IPS DF 19.7 (cell line): ENCODE measurements around the gene ATP2C2.
"Not testable (repeated sequence)": the region's sequence is repeated elsewhere in the genome, so short reads cannot be mapped to it uniquely, and the experiment has no call there.

Source experiments
- DNase-seq: peaks from one replicate; pipeline ENCODE4 v3.0.0-alpha.2; 2013; ENCODE audit warnings: low read depth, low spot score

Gene ATP2C2

GRCh38 chr16:84449156-84450140, 81.1 kb downstream of the ATP2C2 start:
- DNase-seq, result no peak

- DNase-seq, result no peak
Observed at GRCh38 chr16:84450176-84450865, 82.0 kb downstream of the ATP2C2 start.

DNA sequence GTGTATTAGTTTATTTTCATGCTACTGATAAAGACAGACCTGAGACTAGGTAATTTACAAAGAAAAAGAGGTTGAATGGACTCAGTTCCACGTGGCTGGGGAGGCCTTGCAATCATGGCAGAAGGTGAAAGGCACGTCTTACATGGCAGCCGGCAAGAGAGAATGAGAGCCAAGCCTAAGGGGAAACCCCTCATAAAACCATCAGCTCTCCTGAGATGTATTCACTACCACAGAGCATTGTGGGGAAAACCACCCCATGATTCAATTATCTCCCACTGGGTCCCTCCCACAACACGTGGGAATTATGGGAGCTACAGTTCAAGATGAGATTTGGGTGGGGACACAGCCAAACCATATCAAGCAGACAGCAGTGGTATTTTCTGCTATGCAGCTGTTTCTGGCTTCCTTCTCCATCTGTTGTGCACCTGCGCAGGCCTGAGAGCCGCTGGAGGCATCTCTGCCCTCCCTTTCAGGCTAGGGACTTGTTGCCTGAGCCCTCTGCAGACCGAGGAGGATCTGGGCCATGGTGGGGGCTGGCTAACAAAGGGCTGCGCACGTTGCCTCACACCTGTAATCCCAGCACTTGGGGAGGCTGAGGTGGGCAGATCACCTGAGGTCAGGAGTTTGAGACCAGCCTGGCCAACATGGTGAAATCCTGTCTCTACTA, 82.8 kb downstream of the ATP2C2 start:
- DNase-seq, result not testable (repeated sequence)

- DNase-seq, result no peak
Observed at GRCh38 chr16:84451781-84452180, 83.4 kb downstream of the ATP2C2 start.

DNA sequence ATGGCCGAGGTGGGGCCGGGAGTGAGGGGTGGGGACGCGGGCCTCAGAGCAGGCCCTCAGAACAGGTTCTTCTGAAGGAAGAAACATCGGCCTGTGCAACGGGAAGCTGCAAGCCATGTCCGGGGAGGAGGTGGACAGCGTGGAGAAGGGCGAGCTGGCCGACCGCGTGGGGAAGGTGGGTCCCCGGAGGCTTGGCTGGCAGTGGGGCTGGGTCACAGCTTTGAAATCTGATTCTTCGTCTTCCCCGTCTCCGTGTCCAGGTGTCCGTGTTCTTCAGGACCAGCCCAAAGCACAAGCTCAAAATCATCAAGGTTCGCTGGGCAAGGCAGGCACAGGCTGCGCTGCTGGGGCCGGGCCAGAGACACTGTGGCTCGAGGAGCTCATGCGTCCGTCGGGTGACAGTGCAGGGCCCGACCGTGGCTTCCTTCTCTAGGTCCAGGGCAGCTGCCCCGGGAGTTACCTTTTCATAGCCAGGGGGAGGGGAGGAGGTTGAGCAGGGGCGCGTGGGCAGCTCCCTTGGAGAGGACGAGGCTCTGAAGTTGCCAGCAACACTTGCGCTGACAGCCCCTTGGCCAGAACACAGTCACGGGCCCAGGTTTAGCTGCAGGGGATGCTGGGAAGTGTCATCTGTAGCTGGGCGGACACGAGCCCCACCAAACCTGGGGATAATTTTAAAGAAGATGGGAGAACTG, 84.9 kb downstream of the ATP2C2 start:
- DNase-seq, result no peak

DNA sequence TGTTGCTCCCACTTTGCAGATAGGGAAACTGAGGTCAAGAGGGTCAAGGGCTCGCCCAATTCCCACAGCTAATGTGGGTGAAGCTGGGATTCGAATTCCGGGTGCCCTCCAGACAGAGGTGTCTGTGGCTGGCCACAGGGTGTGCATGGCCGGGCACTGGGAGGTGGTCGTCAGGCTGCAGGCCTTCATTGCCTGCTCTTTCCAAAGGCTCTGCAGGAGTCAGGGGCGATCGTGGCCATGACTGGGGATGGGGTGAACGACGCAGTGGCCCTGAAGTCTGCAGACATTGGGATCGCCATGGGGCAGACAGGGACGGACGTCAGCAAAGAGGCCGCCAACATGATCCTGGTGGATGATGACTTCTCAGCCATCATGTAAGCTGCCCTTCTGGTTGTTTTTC, 86.3 kb downstream of the ATP2C2 start:
- DNase-seq, result no peak

- no peak for DNase-seq
Observed at GRCh38 chr16:84455031-84455430, 86.7 kb downstream of the ATP2C2 start.

DNA sequence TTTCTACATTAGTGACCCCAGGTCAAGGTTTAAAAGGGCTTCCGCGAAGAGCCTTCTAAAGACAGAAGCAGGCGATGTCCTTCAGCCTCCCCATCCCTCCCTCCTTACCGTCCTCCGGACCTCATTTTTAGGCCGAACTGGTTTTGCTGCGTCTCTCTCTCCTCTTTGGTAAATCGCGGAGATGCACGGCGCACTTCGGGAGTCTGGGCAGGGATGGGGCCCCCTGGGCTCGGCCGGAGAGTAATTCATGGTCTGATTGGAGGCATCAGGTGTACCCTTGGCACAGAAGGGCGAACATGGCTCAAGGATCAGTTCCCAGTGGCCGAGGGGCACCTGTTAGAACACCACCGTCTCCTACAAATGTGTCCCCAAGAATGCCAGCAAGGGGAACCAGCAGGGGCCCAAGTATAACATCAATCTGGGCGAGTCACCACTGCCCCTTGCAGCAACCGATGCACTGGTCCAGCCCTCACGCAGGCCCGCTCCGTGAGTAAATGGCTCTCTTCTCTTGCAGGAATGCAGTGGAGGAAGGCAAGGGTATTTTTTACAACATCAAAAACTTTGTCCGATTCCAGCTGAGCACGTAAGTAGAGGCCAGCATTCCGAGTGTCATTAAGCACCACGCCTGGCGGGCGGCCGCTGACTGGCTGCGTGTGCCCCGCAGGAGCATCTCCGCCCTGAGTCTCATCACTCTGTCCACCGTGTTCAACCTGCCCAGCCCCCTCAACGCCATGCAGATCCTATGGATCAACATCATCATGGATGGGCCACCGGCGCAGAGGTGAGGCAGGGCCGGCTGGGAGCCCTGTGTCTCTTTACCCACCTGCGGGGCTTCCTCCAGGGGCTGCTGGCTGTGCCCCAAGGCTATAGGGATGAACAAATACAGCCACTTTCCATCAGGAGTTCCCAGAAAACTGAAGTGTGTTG, 90.5 kb downstream of the ATP2C2 start:
- DNase-seq, result no peak

GRCh38 chr16:84459533-84459894, 91.2 kb downstream of the ATP2C2 start:
- no peak for DNase-seq

DNA sequence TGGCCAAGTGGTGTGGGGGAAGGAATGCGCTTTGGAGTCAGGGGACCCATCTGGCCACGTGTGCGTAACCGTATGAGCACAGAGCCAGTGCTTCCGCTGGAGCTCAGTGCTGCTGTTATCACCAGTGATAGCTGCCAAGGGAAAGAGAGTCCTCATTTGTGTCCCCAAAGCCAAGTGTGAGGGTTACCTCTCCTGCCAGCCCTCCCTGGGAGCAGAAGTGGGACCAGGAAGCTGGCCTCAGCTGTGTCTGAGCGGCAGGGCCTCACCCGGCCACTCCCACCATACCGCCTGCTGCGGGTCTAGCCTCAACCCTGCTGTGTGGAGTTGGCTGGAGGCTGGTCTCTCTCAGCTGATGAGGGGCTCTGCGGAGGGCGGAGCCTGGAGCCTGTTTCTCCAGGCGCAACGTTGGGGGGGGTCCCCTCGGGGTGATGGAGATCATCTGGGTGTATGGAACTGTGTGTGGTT, 91.6 kb downstream of the ATP2C2 start:
- no peak for DNase-seq

GRCh38 chr16:84460406-84461028, 92.2 kb downstream of the ATP2C2 start:
- DNase-seq, result no peak

GRCh38 chr16:84461029-84461412, 92.7 kb downstream of the ATP2C2 start:
- no peak for DNase-seq

- DNase-seq, result no peak
Observed at GRCh38 chr16:84461413-84462295, 93.3 kb downstream of the ATP2C2 start.

GRCh38 chr16:84462296-84463210, 94.2 kb downstream of the ATP2C2 start:
- DNase-seq, result no peak

DNA sequence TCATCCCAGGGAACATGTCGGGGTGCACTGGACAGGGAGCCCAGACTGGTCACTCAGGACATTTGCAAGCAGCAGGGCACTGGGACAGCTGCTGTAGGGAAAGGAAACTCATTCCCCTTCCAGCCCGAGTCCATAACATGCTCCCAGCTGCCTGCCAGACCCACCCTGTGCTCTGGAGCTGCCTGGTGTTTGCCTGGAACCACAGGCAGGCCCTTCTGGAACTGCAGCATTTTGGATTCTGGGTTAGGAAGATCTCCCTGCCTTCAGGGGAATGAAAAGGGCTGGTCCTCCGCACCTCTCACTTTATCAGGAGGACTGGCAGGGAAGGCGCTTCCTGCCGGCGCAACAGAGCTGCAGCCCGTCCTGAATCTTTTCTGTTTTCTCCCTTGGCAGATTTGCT, 94.9 kb downstream of the ATP2C2 start:
- no peak for DNase-seq

DNA sequence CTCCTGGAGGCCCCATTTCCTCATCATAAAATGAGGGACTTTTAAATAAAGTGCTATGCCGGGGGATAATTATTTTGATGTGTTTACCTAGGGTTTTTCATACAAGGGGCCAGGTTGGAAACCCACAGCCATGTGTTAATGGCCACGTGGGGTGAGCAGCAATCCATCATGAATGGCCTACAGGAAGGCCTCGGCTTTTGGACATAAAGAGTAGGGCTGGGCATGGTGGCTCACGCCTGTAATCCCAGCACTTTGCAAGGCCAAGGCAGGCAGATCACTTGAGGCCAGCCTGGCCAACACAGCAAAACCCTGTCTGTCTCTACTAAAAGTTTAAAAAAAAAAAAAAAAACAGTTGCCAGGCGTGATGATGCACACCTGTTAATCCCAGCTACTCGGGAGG, 95.8 kb downstream of the ATP2C2 start:
- DNase-seq, result no peak

DNA sequence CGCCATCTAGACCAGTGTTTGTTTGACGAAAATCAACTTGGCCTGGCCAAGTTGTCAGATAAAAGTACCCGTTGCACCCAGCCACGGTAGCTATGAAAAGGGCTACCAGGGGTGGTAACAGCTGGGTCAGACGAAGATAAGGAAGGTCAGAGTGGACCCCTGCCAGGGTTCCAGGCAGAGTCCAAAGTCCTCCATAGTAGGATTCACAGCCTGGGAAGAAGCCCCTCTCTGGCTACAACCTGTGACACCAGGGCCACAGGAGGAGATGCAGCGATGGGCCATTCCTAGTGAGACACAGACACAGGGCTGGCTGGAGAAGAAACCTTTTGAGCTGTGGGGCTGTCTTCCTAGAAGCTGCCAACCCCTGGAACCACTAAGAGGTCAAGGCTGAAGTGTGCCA, 96.8 kb downstream of the ATP2C2 start:
- DNase-seq, result no peak

- DNase-seq, result no peak
Observed at GRCh38 chr16:84466692-84467091, 98.4 kb downstream of the ATP2C2 start.
